Cortex of kidney (tissue), 1 donor: ENCODE results near the gene SIRPA.

Experiments
- DNase-seq: peaks from one replicate; lab custom pipeline; 2025; lab: John Stamatoyannopoulos, UW

SIRPA gene

GRCh38 chr20:1888796-1889463 lies 6.3 kb upstream of the SIRPA start:
- no peak for DNase-seq

GRCh38 chr20:1890469-1891262 lies 4.5 kb upstream of the SIRPA start:
- no peak for DNase-seq

GRCh38 chr20:1891263-1892118 lies 3.7 kb upstream of the SIRPA start:
- DNase-seq = no peak

GRCh38 chr20:1892119-1892385 lies 3.2 kb upstream of the SIRPA start:
- DNase-seq = no peak

- no peak for DNase-seq
These were observed 1.3 kb upstream of the SIRPA start for GRCh38 chr20:1893721-1894470.

- no peak for DNase-seq
These were observed 696 bp upstream of the SIRPA start for GRCh38 chr20:1894471-1894950.

- DNase-seq = no peak
These were observed 672 bp downstream of the SIRPA start for GRCh38 chr20:1895674-1896483.

GRCh38 chr20:1896484-1897258 lies 1.5 kb downstream of the SIRPA start:
- no peak for DNase-seq

- no peak for DNase-seq
These were observed 2.3 kb downstream of the SIRPA start for GRCh38 chr20:1897541-1897940.

GRCh38 chr20:1897965-1898464 lies 2.8 kb downstream of the SIRPA start:
- no peak for DNase-seq

GRCh38 chr20:1898482-1899240 lies 3.5 kb downstream of the SIRPA start:
- DNase-seq = no peak

GRCh38 chr20:1899241-1899525 lies 4.0 kb downstream of the SIRPA start:
- no peak for DNase-seq

- no peak for DNase-seq
These were observed 5.2 kb downstream of the SIRPA start for GRCh38 chr20:1900321-1900801.

- no peak for DNase-seq
These were observed 6.5 kb downstream of the SIRPA start for GRCh38 chr20:1901704-1902103.

GRCh38 chr20:1902188-1902587 lies 7.0 kb downstream of the SIRPA start:
- no peak for DNase-seq

GRCh38 chr20:1904135-1904534 lies 8.9 kb downstream of the SIRPA start:
- no peak for DNase-seq

- no peak for DNase-seq
These were observed 9.8 kb downstream of the SIRPA start for GRCh38 chr20:1905009-1905408.

GRCh38 chr20:1905693-1906092 lies 10.5 kb downstream of the SIRPA start:
- DNase-seq = no peak

GRCh38 chr20:1906361-1907051 lies 11.3 kb downstream of the SIRPA start:
- DNase-seq = no peak
